Measurements from ENCODE around the gene TAF4.
"Not testable (repeated sequence)": the region's sequence is repeated elsewhere in the genome, so short reads cannot be mapped to it uniquely, and the experiment has no call there.

TAF4 gene

DNA sequence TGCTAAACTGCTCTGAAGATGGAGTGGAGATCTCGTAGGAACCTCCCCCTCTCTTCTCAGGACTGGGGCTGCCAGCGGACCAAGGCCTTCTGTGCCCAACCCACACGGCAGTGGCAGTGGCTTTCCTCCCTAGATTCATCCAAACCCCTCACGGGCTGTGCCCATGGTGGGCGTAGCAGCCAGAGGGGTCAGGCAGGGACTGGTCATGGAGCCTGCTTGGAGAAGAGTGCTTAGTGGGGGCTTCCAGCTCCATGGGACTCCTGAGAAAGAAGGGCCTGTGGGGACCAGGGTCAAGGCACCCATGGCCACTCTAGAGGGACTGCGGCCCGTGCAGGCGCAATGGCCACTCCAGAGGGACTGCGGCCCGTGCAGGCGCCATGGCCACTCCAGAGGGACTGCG is 86.6 kb downstream of the TAF4 start:
- H3K9me3 ChIP-seq (ENCODE audit: control insufficient read depth, low read length) = no peaks in the 10 kb centered on the region
- H3K36me3 ChIP-seq (ENCODE audit: control insufficient read depth, insufficient read depth, low read length, severe bottlenecking) = peaks cover 9% of the 10 kb centered on the region
- H3K9ac ChIP-seq (ENCODE audit: low read length) = no peak overlapping the region
- H3K4me3 ChIP-seq (ENCODE audit: low read length) = no peak overlapping the region
- no peak for DNase-seq (ENCODE audit: low read depth)
- no peaks in the 10 kb centered on the region for H3K27me3 ChIP-seq (replicated peaks; ENCODE audit: control insufficient read depth, insufficient read depth, low read length)
- H3K4me1 ChIP-seq (ENCODE audit: control insufficient read depth, insufficient read depth, low read length) = peaks cover 2% of the 10 kb centered on the region

DNA sequence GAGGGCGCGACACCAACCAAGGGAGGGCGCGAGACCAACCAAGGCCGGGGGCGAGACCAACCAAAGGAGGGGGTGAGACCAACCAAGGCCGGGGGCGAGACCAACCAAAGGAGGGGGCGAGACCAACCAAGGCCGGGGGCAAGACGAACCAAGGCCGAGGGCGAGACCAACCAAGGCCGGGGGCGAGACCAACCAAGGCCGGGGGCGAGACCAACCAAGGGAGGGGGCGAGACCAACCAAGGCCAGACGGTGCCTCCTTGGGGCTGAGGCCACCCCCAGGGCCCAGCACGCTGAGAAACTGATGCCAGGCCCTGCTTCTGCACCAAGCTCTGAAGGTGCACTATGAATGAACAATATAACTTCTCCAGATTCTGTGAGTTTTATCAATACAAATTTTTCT is 87.2 kb downstream of the TAF4 start:
- no peak for DNase-seq (ENCODE audit: low read depth)
- H3K36me3 ChIP-seq (ENCODE audit: control insufficient read depth, insufficient read depth, low read length, severe bottlenecking) = peaks cover 15% of the 10 kb centered on the region
- H3K9ac ChIP-seq (ENCODE audit: low read length) = no peak overlapping the region
- H3K9me3 ChIP-seq (ENCODE audit: control insufficient read depth, low read length) = no peaks in the 10 kb centered on the region
- no peak overlapping the region for H3K4me3 ChIP-seq (ENCODE audit: low read length)
- H3K27me3 ChIP-seq (replicated peaks; ENCODE audit: control insufficient read depth, insufficient read depth, low read length) = no peaks in the 10 kb centered on the region
- peaks cover 2% of the 10 kb centered on the region for H3K4me1 ChIP-seq (ENCODE audit: control insufficient read depth, insufficient read depth, low read length)

DNA sequence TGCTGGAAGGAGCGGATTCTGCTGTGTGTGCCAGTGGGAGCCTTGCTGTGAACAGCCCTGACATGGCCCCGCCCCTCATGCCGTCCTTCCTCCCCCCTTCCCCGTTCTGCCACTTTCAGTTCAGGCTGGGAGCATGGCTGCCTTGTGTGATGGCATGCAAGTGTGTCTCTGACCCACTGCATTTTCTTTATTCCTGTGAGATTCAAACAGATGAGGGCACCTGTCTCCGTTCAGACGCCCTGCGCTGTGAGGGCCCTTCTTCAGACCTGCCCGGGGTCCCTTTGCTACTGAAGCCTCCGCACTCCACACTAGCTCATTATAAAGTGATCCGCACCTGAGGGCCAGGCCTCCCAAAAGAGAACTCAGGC is 88.3 kb downstream of the TAF4 start:
- H3K4me3 ChIP-seq (ENCODE audit: low read length) = no peak overlapping the region
- no peak for DNase-seq (ENCODE audit: low read depth)
- no peaks in the 10 kb centered on the region for H3K9me3 ChIP-seq (ENCODE audit: control insufficient read depth, low read length)
- H3K4me1 ChIP-seq (ENCODE audit: control insufficient read depth, insufficient read depth, low read length) = peaks cover 2% of the 10 kb centered on the region
- no peaks in the 10 kb centered on the region for H3K27me3 ChIP-seq (replicated peaks; ENCODE audit: control insufficient read depth, insufficient read depth, low read length)
- H3K36me3 ChIP-seq (ENCODE audit: control insufficient read depth, insufficient read depth, low read length, severe bottlenecking) = peaks cover 25% of the 10 kb centered on the region
- H3K9ac ChIP-seq (ENCODE audit: low read length) = no peak overlapping the region

DNA sequence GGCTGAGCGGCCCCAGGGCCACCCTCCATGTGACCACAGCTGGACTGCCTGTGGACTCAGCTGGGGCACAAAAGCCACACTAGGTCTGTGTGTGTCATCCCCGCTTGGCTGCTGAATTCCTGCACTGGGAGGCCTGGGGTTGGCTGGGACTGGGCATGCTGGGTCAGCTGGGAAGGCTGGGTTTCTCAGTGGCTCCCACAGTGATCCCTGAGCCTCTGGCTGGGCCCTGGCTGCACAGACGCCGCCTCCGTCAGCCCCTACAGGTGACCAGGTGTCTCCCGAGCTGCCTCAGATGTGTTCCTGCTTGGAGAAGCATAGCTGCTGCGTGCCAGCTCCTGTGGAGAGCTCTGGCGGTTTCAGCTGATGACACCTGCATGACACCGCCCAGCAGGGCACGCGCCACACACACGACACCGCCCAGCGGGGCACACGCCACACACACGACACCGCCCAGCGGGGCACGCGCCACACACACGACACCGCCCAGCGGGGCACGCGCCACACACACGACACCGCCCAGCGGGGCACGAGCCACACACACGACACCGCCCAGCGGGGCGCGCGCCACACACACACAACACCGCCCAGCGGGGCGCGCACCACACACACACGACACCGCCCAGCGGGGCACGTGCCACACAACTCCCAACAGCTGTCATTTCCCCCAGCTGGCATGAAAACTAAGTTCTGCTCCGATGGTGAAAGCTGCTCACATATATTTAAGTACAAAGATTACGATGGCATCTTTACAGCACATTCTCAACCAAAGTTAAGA is 88.8 kb downstream of the TAF4 start:
- Histone ChIP-seq H3K9ac (ENCODE audit: low read length) (no peak overlapping the region), H3K4me3 (ENCODE audit: low read length) (no peak overlapping the region), H3K9me3 (ENCODE audit: control insufficient read depth, low read length) (no peaks in the 10 kb centered on the region), H3K36me3 (ENCODE audit: control insufficient read depth, insufficient read depth, low read length, severe bottlenecking) (peaks cover 30% of the 10 kb centered on the region), H3K27me3 (replicated peaks; ENCODE audit: control insufficient read depth, insufficient read depth, low read length) (no peaks in the 10 kb centered on the region), H3K4me1 (ENCODE audit: control insufficient read depth, insufficient read depth, low read length) (peaks cover 2% of the 10 kb centered on the region)
- DNase-seq (ENCODE audit: low read depth) = no peak

- Histone ChIP-seq H3K9ac (ENCODE audit: low read length) (no peak overlapping the region), H3K4me1 (ENCODE audit: control insufficient read depth, insufficient read depth, low read length) (peaks cover 2% of the 10 kb centered on the region), H3K36me3 (ENCODE audit: control insufficient read depth, insufficient read depth, low read length, severe bottlenecking) (peaks cover 30% of the 10 kb centered on the region), H3K9me3 (ENCODE audit: control insufficient read depth, low read length) (no peaks in the 10 kb centered on the region), H3K27me3 (replicated peaks; ENCODE audit: control insufficient read depth, insufficient read depth, low read length) (no peaks in the 10 kb centered on the region), H3K4me3 (ENCODE audit: low read length) (no peak overlapping the region)
- DNase-seq (ENCODE audit: low read depth) = no peak
Observed at GRCh38 chr20:61976263-61976643, 89.4 kb downstream of the TAF4 start.

DNA sequence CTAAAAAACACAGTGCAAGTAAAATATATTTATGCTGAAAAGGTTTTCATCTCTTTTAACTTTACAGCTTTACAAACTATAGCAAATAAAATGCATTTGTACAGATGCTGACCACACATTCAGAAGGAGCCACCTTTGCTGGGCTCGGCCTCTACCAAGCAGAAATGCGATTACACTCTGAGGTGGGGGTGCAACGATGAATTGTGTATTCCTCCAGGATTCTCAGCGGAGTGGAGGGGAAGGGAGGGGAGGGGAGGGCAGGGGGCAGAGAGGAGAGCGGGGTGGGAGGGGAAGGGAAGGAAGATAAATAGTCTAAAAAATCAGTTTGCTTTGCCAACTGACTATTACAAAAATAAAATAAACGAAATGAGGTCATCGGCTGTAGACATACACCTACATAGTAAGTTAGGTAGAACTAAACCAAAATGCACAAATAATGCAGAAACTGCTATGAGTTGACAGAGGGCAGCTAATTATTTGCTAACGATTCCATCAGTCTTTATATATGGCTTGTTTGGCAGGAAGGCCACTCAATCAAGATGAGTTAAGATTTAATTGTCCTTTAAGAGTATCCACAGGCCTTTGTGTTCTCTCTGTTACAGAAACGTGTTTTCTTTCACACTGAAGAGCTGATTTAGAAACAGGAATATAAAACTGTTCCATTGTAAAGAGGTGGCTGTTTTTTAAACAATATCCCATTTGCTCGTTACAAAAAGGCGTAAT is 90.1 kb downstream of the TAF4 start:
- Histone ChIP-seq H3K4me3 (ENCODE audit: low read length) (no peak overlapping the region), H3K9ac (ENCODE audit: low read length) (no peak overlapping the region), H3K9me3 (ENCODE audit: control insufficient read depth, low read length) (no peaks in the 10 kb centered on the region), H3K27me3 (replicated peaks; ENCODE audit: control insufficient read depth, insufficient read depth, low read length) (no peaks in the 10 kb centered on the region), H3K4me1 (ENCODE audit: control insufficient read depth, insufficient read depth, low read length) (no peaks in the 10 kb centered on the region), H3K36me3 (ENCODE audit: control insufficient read depth, insufficient read depth, low read length, severe bottlenecking) (peaks cover 30% of the 10 kb centered on the region)
- no peak for DNase-seq (ENCODE audit: low read depth)

DNA sequence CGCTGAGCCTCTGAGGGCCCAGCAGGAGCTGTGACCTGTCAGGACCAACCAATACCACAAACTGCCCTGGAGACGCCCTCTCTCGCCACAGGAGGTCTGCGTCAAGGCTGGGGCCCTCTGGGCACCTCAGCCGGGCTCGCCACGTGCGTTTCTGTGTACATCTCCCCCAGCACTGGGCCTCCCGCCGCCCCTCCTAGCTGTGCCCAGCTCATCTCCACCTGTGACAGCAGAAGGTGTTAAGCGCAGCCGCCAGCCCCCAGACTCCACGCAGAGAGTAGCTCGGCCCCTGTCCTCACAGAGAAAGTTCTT is 91.4 kb downstream of the TAF4 start:
- DNase-seq (ENCODE audit: low read depth) = no peak
- H3K9me3 ChIP-seq (ENCODE audit: control insufficient read depth, low read length) = no peaks in the 10 kb centered on the region
- H3K36me3 ChIP-seq (ENCODE audit: control insufficient read depth, insufficient read depth, low read length, severe bottlenecking) = peaks cover 30% of the 10 kb centered on the region
- H3K9ac ChIP-seq (ENCODE audit: low read length) = no peak overlapping the region
- no peaks in the 10 kb centered on the region for H3K27me3 ChIP-seq (replicated peaks; ENCODE audit: control insufficient read depth, insufficient read depth, low read length)
- H3K4me1 ChIP-seq (ENCODE audit: control insufficient read depth, insufficient read depth, low read length) = no peaks in the 10 kb centered on the region
- no peak overlapping the region for H3K4me3 ChIP-seq (ENCODE audit: low read length)

DNA sequence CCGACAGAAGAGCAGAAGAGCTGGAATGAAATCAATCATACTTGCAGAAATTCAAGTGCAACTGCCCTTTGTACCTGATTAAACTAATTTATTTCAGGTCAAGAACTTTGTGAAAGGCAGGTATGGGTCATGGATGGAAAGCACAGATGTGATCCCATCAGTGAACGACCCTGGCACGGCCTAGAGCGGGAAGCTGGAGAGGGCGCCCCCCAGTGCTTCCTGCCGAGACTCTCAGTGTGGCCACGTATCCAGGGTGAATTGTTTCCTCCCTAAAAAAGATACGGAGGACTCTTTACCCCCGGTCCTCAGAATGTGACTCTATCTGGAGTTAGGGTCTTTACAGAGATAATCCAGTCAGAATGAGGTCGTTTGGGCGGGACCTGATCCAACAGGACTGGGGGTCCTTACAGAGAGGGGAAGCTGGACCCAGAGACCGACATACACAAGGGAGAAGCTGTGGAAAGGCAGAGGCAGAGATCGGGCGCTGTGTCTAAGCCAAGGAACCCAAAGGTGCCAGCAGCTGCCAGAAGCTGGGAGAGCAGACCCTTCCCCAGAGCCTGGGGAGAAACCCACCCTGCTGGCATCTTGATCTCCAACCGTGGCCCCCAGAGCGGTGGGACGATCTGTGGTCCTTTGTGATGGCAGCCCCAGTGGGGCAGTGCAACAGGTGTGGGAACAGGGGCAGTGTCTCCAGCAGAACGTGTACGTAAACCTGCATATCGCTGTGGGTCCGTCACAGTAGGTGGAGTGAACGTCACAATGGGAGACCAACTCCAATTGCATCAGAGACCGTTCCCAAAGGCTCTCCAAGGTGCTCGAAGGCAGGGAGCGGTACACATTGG is 91.9 kb downstream of the TAF4 start:
- Histone ChIP-seq H3K4me3 (ENCODE audit: low read length) (no peak overlapping the region), H3K27me3 (replicated peaks; ENCODE audit: control insufficient read depth, insufficient read depth, low read length) (no peaks in the 10 kb centered on the region), H3K36me3 (ENCODE audit: control insufficient read depth, insufficient read depth, low read length, severe bottlenecking) (peaks cover 30% of the 10 kb centered on the region), H3K4me1 (ENCODE audit: control insufficient read depth, insufficient read depth, low read length) (no peaks in the 10 kb centered on the region), H3K9me3 (ENCODE audit: control insufficient read depth, low read length) (no peaks in the 10 kb centered on the region), H3K9ac (ENCODE audit: low read length) (no peak overlapping the region)
- DNase-seq (ENCODE audit: low read depth) = no peak

DNA sequence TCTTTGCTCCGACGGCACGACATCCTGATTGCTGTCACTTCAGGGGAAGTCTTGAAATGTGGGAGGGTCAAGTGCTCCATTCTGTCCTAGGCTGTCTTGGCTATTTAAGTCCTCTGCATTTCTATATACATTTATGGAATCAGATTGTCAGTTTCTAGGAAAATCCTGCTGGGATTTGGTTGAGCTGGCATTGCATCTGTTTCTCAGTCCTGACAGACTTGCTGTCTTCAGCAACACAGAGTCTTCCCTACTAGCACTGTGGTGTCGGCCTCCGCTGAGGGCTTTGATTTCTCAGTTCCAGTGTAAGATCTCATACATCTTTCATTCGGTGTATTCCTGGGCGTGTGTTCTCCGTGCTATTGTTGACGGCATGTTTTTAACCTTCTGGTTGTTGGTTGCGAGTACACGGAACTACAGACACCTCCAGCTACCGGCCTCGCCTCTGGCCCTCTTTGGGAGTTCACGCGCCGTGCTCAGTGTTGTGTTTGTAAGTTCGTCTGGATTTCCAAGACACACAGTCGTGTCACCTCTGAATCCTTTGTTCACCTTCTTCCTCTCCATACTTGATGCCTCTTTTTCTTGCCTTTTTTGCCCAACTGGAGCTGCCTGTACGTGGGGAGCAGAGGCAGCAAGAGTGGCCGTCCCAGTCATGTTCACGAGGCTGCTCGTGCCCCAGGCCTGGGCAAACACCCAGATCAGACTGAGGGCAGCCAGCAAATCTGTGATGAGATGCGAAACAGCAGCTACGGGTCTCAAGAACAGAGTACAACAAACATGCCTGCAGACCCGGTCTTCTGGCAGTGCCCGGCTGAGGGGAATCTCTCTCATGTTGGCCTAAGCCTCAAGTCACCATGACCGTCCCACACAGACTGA is 92.8 kb downstream of the TAF4 start:
- no peaks in the 10 kb centered on the region for H3K4me1 ChIP-seq (ENCODE audit: control insufficient read depth, insufficient read depth, low read length)
- no peaks in the 10 kb centered on the region for H3K9me3 ChIP-seq (ENCODE audit: control insufficient read depth, low read length)
- DNase-seq (ENCODE audit: low read depth) = no peak
- H3K9ac ChIP-seq (ENCODE audit: low read length) = no peak overlapping the region
- no peak overlapping the region for H3K4me3 ChIP-seq (ENCODE audit: low read length)
- peaks cover 6% of the 10 kb centered on the region for H3K27me3 ChIP-seq (replicated peaks; ENCODE audit: control insufficient read depth, insufficient read depth, low read length)
- H3K36me3 ChIP-seq (ENCODE audit: control insufficient read depth, insufficient read depth, low read length, severe bottlenecking) = peaks cover 30% of the 10 kb centered on the region

- not testable (repeated sequence) for H3K9me3 ChIP-seq (ENCODE audit: control insufficient read depth, low read length); H3K27me3 ChIP-seq (replicated peaks; ENCODE audit: control insufficient read depth, insufficient read depth, low read length); DNase-seq (ENCODE audit: low read depth); H3K9ac ChIP-seq (ENCODE audit: low read length); H3K4me1 ChIP-seq (ENCODE audit: control insufficient read depth, insufficient read depth, low read length); H3K4me3 ChIP-seq (ENCODE audit: low read length)
- H3K36me3 ChIP-seq (ENCODE audit: control insufficient read depth, insufficient read depth, low read length, severe bottlenecking) = peaks cover 30% of the 10 kb centered on the region
Observed at GRCh38 chr20:61971595-61971994, 94.1 kb downstream of the TAF4 start.

- Histone ChIP-seq H3K9me3 (ENCODE audit: control insufficient read depth, low read length) (no peaks in the 10 kb centered on the region), H3K27me3 (replicated peaks; ENCODE audit: control insufficient read depth, insufficient read depth, low read length) (peaks cover 16% of the 10 kb centered on the region), H3K4me1 (ENCODE audit: control insufficient read depth, insufficient read depth, low read length) (no peaks in the 10 kb centered on the region), H3K36me3 (ENCODE audit: control insufficient read depth, insufficient read depth, low read length, severe bottlenecking) (peaks cover 25% of the 10 kb centered on the region), H3K4me3 (ENCODE audit: low read length) (no peak overlapping the region), H3K9ac (ENCODE audit: low read length) (no peak overlapping the region)
- DNase-seq (ENCODE audit: low read depth) = no peak
Observed at GRCh38 chr20:61970357-61970756, 95.3 kb downstream of the TAF4 start.
